ENCODE results near the gene PCYT2. TPM values are rescaled to one million over a fixed set of nuclear protein-coding genes. Genes with fewer than 3 reads are reported as not detected.
A peak's percentile ranks its signal among the peaks of the same experiment; 100 is the strongest.

PCYT2 gene
- total and polyA plus RNA-seq, 9 of the 15 experiments (the other 6 are each of a cell fraction or from before 2014, with no cell fraction given) = 0.92 to 134 (median 82.5) TPM

- TF ChIP-seq SLC30A9 (CRISPR knock-in tag; IDR thresholded peaks at IDR 0.05) (no peak), ZNF347 (CRISPR knock-in tag; IDR thresholded peaks at IDR 0.05; ENCODE audit: low read depth) (no peak), MTA2 (IDR thresholded peaks at IDR 0.05; ENCODE audit: low read depth) (no peak), TFE3 (CRISPR knock-in tag; IDR thresholded peaks at IDR 0.05) (no peak), ZNF184 (CRISPR knock-in tag; IDR thresholded peaks at IDR 0.05) (no peak), FOS (IDR thresholded peaks at IDR 0.05; ENCODE audit: extremely low read depth, insufficient read length) (no peak), NFIX (CRISPR knock-in tag; IDR thresholded peaks at IDR 0.05; ENCODE audit: low read depth) (no peak), GABPB2 (CRISPR knock-in tag; conservative IDR thresholded peaks at IDR 0.05) (no peak), ZNF140 (CRISPR knock-in tag; IDR thresholded peaks at IDR 0.05) (no peak), BDP1 (IDR thresholded peaks at IDR 0.05; ENCODE audit: insufficient read depth, insufficient read length) (no peak), ZBTB11 (CRISPR knock-in tag; IDR thresholded peaks at IDR 0.05) (no peak; a peak in 1 of 6 replicates), NCOR1 (IDR thresholded peaks at IDR 0.05) (no peak), SNAPC5 (CRISPR knock-in tag; IDR thresholded peaks at IDR 0.05) (no peak), NBN (IDR thresholded peaks at IDR 0.05; ENCODE audit: low read depth) (no peak), PHF8 (IDR thresholded peaks at IDR 0.05; ENCODE audit: borderline replicate concordance, low read length) (peak; percentile 65; the same call in 1 of the 2 replicates), BRF1 (IDR thresholded peaks at IDR 0.05; ENCODE audit: borderline replicate concordance, extremely low read depth, insufficient read length) (no peak), ZNF696 (CRISPR knock-in tag; conservative IDR thresholded peaks at IDR 0.05) (no peak), SPI1 (IDR thresholded peaks at IDR 0.05; ENCODE audit: borderline replicate concordance, low read depth, low read length) (no peak), ZBTB8A (IDR thresholded peaks at IDR 0.05; ENCODE audit: partially characterized antibody) (no peak), THAP7 (CRISPR knock-in tag; IDR thresholded peaks at IDR 0.05) (no peak), SIN3B (IDR thresholded peaks at IDR 0.05; ENCODE audit: low read depth) (peak; percentile 80)
Measured at GRCh38 chr17:81959362-81960129, 48.3 kb upstream of the PCYT2 start (continued).
